Lower leg skin (tissue), 4 donors: ENCODE measurements around the gene RAD9B. TPM values are rescaled to one million over a fixed set of nuclear protein-coding genes. Genes with fewer than 3 reads are reported as not detected.

Experiments
- DNase-seq, 2 donors: peaks; one replicate each; pipeline ENCODE4 v3.0.0-alpha.2; 2019; ENCODE audit warnings: low spot score in 2 of 2
- H3K4me3 ChIP-seq: fragments of 200-600 bp; sonication (generic); 2 replicates; pipeline ENCODE4 v1.5.1; 2017; ENCODE audit warnings: mild to moderate bottlenecking, low read depth; ENCODE audit not compliant: poor library complexity, severe bottlenecking
- CTCF ChIP-seq, 3 donors: fragments of 450-650 bp; IDR thresholded peaks; one replicate each; pipeline ENCODE4 v1.5.1; 2016; ENCODE audit warnings: antibody characterized with exemption in 3 of 3, mild to moderate bottlenecking in 3 of 3, moderate library complexity in 2 of 3
- POLR2A ChIP-seq, 2 donors: fragments of 450-650 bp; IDR thresholded peaks; one replicate each; pipeline ENCODE4 v1.6.1; 2016 to 2017; ENCODE audit warnings: antibody characterized with exemption in 2 of 2, mild to moderate bottlenecking in 1 of 2, moderate library complexity in 1 of 2
- WGBS, 2 donors: methylation state at CpG; one replicate each; pipeline ENCODE4 v1.1.5; 2018; 5-methylcytosine and 5-hydroxymethylcytosine counted together
- intact Hi-C: fragments of 100-400 bp; cut with DNase I; formaldehyde crosslinking; loops from one replicate; pipeline ENCODE4 v1.15.0; 2023; ENCODE audit warnings: low total_unique reads
- total RNA-seq, 4 donors: library from RNA; depleted of rRNA; stranded (reverse); fragments of >200 nt; gene quantifications; one replicate each; pipeline ENCODE4 v1.1.0, GENCODE V29; 2016

RAD9B gene
- total RNA-seq, 4 donors from 2014 or later = 0.49 to 1.0 (median 0.63) TPM; not detected in 1

- intact Hi-C loops = no loop called here
- no peak for DNase-seq
- TF ChIP-seq CTCF (IDR thresholded peaks at IDR 0.05) = no peak
- TF ChIP-seq POLR2A (IDR thresholded peaks at IDR 0.05) = no peak
- 22 to 35% methylated on average over 3 of the region's 3 CpGs for WGBS, 2 donors
- H3K4me3 ChIP-seq = no peak overlapping the region
These were observed 44.2 kb downstream of the RAD9B start for GRCh38 chr12:110546339-110546738.

GRCh38 chr12:110547090-110547489 is 45.0 kb downstream of the RAD9B start:
- WGBS, 2 donors = 88 to 95% methylated on average over 2 of the region's 2 CpGs
- H3K4me3 ChIP-seq = no peak overlapping the region
- TF ChIP-seq CTCF (IDR thresholded peaks at IDR 0.05) (no peak), POLR2A (IDR thresholded peaks at IDR 0.05) (no peak)
- DNase-seq = no peak
- intact Hi-C loops = no loop called here

- intact Hi-C loops = no loop called here
- 64 to 65% methylated on average over 7 of the region's 7 CpGs for WGBS, 2 donors
These were observed 46.5 kb downstream of the RAD9B start for GRCh38 chr12:110548678-110549077.

DNA sequence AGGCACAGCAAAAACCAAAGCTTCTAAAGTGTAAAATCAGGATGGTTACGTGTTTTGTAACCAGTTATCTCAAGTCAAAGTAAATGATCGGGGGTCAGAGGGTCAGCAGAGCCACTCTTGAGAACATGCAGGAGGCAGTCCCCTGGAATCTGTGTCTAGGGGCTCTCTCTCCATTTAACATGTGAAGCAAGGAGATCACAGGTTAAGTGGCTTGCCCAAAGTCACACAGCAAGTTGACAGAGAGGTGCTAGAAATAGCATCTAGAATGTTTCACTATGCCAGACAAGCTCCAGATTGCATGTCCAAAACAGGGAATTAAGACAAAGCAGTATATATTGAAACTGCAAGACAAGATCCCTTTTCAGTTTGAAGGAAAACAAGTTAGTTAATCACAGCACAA is 47.6 kb downstream of the RAD9B start:
- intact Hi-C loops = no loop called here
- H3K4me3 ChIP-seq = no peak overlapping the region
- TF ChIP-seq POLR2A (IDR thresholded peaks at IDR 0.05) (no peak), CTCF (IDR thresholded peaks at IDR 0.05) (no peak)
- DNase-seq = peak in 1 of 2 donors; percentile 5
- 97 to 100% methylated on average over 2 of the region's 2 CpGs for WGBS, 2 donors

More at GRCh38 chr12:110548678-110549077, 46.5 kb downstream of the RAD9B start:
- TF ChIP-seq POLR2A (IDR thresholded peaks at IDR 0.05) = no peak
- no peak for TF ChIP-seq CTCF (IDR thresholded peaks at IDR 0.05)
- no peak overlapping the region for H3K4me3 ChIP-seq
- peak in 1 of 2 donors; percentile 84 for DNase-seq

DNA sequence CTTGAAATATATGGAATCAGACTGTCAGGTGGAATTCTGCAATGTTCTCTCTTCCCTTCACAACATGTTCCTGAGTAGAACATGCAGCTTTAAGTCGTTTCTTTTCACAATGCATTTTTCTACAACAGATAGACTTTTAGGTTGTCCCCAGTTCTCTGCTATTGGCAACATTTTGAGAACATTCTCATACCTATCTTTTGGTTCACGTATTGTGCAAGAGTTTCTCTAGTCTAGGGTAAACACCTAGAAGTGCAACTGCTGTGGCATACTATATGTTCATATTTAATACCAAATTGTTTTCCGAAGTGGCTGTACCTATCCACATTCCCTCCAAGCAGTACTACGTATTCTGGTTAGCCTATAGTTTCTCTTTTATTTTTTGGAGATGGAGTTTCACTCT is 48.9 kb downstream of the RAD9B start:
- 94 to 96% methylated on average over 4 of the region's 4 CpGs for WGBS, 2 donors
- TF ChIP-seq CTCF (IDR thresholded peaks at IDR 0.05) = no peak
- no peak for TF ChIP-seq POLR2A (IDR thresholded peaks at IDR 0.05)
- intact Hi-C loops = no loop called here
- H3K4me3 ChIP-seq = no peak overlapping the region
- DNase-seq = no peak

Other genes starting within 250 kb of the RAD9B start
- gene ATP2A2, start 221.1 kb upstream of the RAD9B start, total RNA-seq = 100 to 1,000 TPM in 2 of 4 donors, 10 to 100 TPM in 2; 61.9 to 103 (median 86.1) TPM
- gene ANAPC7, start 98.6 kb upstream of the RAD9B start, total RNA-seq = 10 to 100 TPM; 28.4 to 42.0 (median 37.3) TPM
- 100 to 1,000 TPM; 157 to 319 (median 257) TPM for gene ARPC3, start 52.0 kb upstream of the RAD9B start, total RNA-seq
- gene GPN3, start 34.1 kb upstream of the RAD9B start, total RNA-seq = 10 to 100 TPM; 12.2 to 16.2 (median 14.5) TPM
- 1 to 10 TPM in 1 of 4 donors, under 1 TPM in 3; 0.30 to 1.9 (median 0.85) TPM for gene FAM216A, start 33.5 kb upstream of the RAD9B start, total RNA-seq
- gene VPS29, start 220 bp upstream of the RAD9B start, total RNA-seq = 10 to 100 TPM; 54.6 to 93.4 (median 61.9) TPM
- gene PPTC7, start 81.0 kb downstream of the RAD9B start, total RNA-seq = 10 to 100 TPM; 19.6 to 29.8 (median 26.0) TPM
- gene TCTN1, start 111.8 kb downstream of the RAD9B start, total RNA-seq = 10 to 100 TPM; 18.6 to 44.8 (median 24.7) TPM
- gene HVCN1, start 186.8 kb downstream of the RAD9B start, total RNA-seq = 1 to 10 TPM; 2.2 to 3.5 (median 3.3) TPM
- 10 to 100 TPM; 90.1 to 97.4 (median 91.3) TPM for gene PPP1CC, start 240.6 kb downstream of the RAD9B start, total RNA-seq